ENCODE measurements around the gene COL5A1.
"Not testable (repeated sequence)": the region's sequence is repeated elsewhere in the genome, so short reads cannot be mapped to it uniquely, and the experiment has no call there.

COL5A1 gene

GRCh38 chr9:134643222-134643671 lies 1.6 kb downstream of the COL5A1 start:
- TF ChIP-seq CTCF (IDR thresholded peaks at IDR 0.05; ENCODE audit: borderline replicate concordance, extremely low read depth, low read length, poor library complexity, severe bottlenecking) (no peak), EZH2 (IDR thresholded peaks at IDR 0.05; ENCODE audit: borderline replicate concordance, low read depth, low read length, severe bottlenecking) (no peak)
- ATAC-seq (ENCODE audit: insufficient read depth, low read depth) (no peak), DNase-seq (no peak)
- H3K4me3 ChIP-seq (ENCODE audit: low read depth in 1 of 2, low read length in 2 of 2), result no peak overlapping the region
- no peak overlapping the region for H3K27ac ChIP-seq (ENCODE audit: low read length)
- no peaks in the 10 kb centered on the region for H3K27me3 ChIP-seq (ENCODE audit: insufficient read depth, low read length, poor library complexity)
- 0 out of 2 replicates have a peak, but pooled peaks cover 5% of the 10 kb centered on the region for H3K4me1 ChIP-seq (ENCODE audit: insufficient read depth, low read length)
- H4K20me1 ChIP-seq (ENCODE audit: insufficient read depth, low read length), result no peaks in the 10 kb centered on the region
- no peak overlapping the region for H3K4me2 ChIP-seq (ENCODE audit: insufficient read depth, low read length)
- H3K9ac ChIP-seq (ENCODE audit: low read depth, low read length), result no peak overlapping the region
- no peak overlapping the region for H2AFZ ChIP-seq (ENCODE audit: low read depth, low read length)
- no peaks in the 10 kb centered on the region for H3K9me3 ChIP-seq (ENCODE audit: insufficient read depth, low read length, severe bottlenecking)
- H3K79me2 ChIP-seq (ENCODE audit: insufficient read depth, low read length), result no peaks in the 10 kb centered on the region
- no peaks in the 10 kb centered on the region for H3K36me3 ChIP-seq (ENCODE audit: insufficient read depth, low read length)

- H3K9me3 ChIP-seq (ENCODE audit: insufficient read depth, low read length, severe bottlenecking); H3K4me2 ChIP-seq (ENCODE audit: insufficient read depth, low read length); DNase-seq; H2AFZ ChIP-seq (ENCODE audit: low read depth, low read length); H3K27ac ChIP-seq (ENCODE audit: low read length); H3K9ac ChIP-seq (ENCODE audit: low read depth, low read length); ATAC-seq (ENCODE audit: insufficient read depth, low read depth); H3K4me3 ChIP-seq (ENCODE audit: low read depth in 1 of 2, low read length in 2 of 2); H3K79me2 ChIP-seq (ENCODE audit: insufficient read depth, low read length); H4K20me1 ChIP-seq (ENCODE audit: insufficient read depth, low read length); H3K27me3 ChIP-seq (ENCODE audit: insufficient read depth, low read length, poor library complexity); H3K4me1 ChIP-seq (ENCODE audit: insufficient read depth, low read length); H3K36me3 ChIP-seq (ENCODE audit: insufficient read depth, low read length): not testable (repeated sequence)
These were observed 2.8 kb downstream of the COL5A1 start for GRCh38 chr9:134644401-134644724.

- TF ChIP-seq EZH2 (IDR thresholded peaks at IDR 0.05; ENCODE audit: borderline replicate concordance, low read depth, low read length, severe bottlenecking) (no peak), CTCF (IDR thresholded peaks at IDR 0.05; ENCODE audit: borderline replicate concordance, extremely low read depth, low read length, poor library complexity, severe bottlenecking) (no peak)
- no peaks in the 10 kb centered on the region for H3K79me2 ChIP-seq (ENCODE audit: insufficient read depth, low read length)
- ATAC-seq (ENCODE audit: insufficient read depth, low read depth) (no peak), DNase-seq (no peak)
- H3K27me3 ChIP-seq (ENCODE audit: insufficient read depth, low read length, poor library complexity), result no peaks in the 10 kb centered on the region
- no peaks in the 10 kb centered on the region for H3K9me3 ChIP-seq (ENCODE audit: insufficient read depth, low read length, severe bottlenecking)
- no peak overlapping the region for H3K27ac ChIP-seq (ENCODE audit: low read length)
- H2AFZ ChIP-seq (ENCODE audit: low read depth, low read length), result no peak overlapping the region
- no peak overlapping the region for H3K4me3 ChIP-seq (ENCODE audit: low read depth in 1 of 2, low read length in 2 of 2)
- no peaks in the 10 kb centered on the region for H3K36me3 ChIP-seq (ENCODE audit: insufficient read depth, low read length)
- H4K20me1 ChIP-seq (ENCODE audit: insufficient read depth, low read length), result no peaks in the 10 kb centered on the region
- 0 out of 2 replicates have a peak, but pooled peaks cover 5% of the 10 kb centered on the region for H3K4me1 ChIP-seq (ENCODE audit: insufficient read depth, low read length)
- H3K4me2 ChIP-seq (ENCODE audit: insufficient read depth, low read length), result no peak overlapping the region
- H3K9ac ChIP-seq (ENCODE audit: low read depth, low read length), result no peak overlapping the region
These were observed 3.4 kb downstream of the COL5A1 start for GRCh38 chr9:134644725-134645606.

GRCh38 chr9:134645607-134646365 lies 4.2 kb downstream of the COL5A1 start:
- no peak for TF ChIP-seq EZH2 (IDR thresholded peaks at IDR 0.05; ENCODE audit: borderline replicate concordance, low read depth, low read length, severe bottlenecking)
- no peak for TF ChIP-seq CTCF (IDR thresholded peaks at IDR 0.05; ENCODE audit: borderline replicate concordance, extremely low read depth, low read length, poor library complexity, severe bottlenecking)
- no peak for ATAC-seq (ENCODE audit: insufficient read depth, low read depth)
- no peaks in the 10 kb centered on the region for H3K27me3 ChIP-seq (ENCODE audit: insufficient read depth, low read length, poor library complexity)
- H3K36me3 ChIP-seq (ENCODE audit: insufficient read depth, low read length), result no peaks in the 10 kb centered on the region
- no peak overlapping the region for H3K27ac ChIP-seq (ENCODE audit: low read length)
- no peak overlapping the region for H2AFZ ChIP-seq (ENCODE audit: low read depth, low read length)
- no peaks in the 10 kb centered on the region for H3K79me2 ChIP-seq (ENCODE audit: insufficient read depth, low read length)
- 0 out of 2 replicates have a peak, but pooled peaks cover 5% of the 10 kb centered on the region for H3K4me1 ChIP-seq (ENCODE audit: insufficient read depth, low read length)
- no peak for DNase-seq
- H4K20me1 ChIP-seq (ENCODE audit: insufficient read depth, low read length), result no peaks in the 10 kb centered on the region
- no peak overlapping the region for H3K4me2 ChIP-seq (ENCODE audit: insufficient read depth, low read length)
- no peak overlapping the region for H3K9ac ChIP-seq (ENCODE audit: low read depth, low read length)
- H3K9me3 ChIP-seq (ENCODE audit: insufficient read depth, low read length, severe bottlenecking), result no peaks in the 10 kb centered on the region
- no peak overlapping the region for H3K4me3 ChIP-seq (ENCODE audit: low read depth in 1 of 2, low read length in 2 of 2)

Data from DND-41 (cell line).